Superior temporal gyrus (tissue), 1 donor: Measurements from ENCODE around the gene CHRNB4.
"Not testable (repeated sequence)": the region's sequence is repeated elsewhere in the genome, so short reads cannot be mapped to it uniquely, and the experiment has no call there.

Experiments used
- DNase-seq: peaks from one replicate; pipeline ENCODE4 v3.0.0-alpha.2; 2016; ENCODE audit errors: extremely low spot score

CHRNB4 gene

GRCh38 chr15:78641102-78641748 is at the start of gene CHRNB4:
Gene CHRNB4 (minus strand): TSS chr15:78641210. CDS start chr15:78641133, 77 bp downstream.
- no peak for DNase-seq

- no peak for DNase-seq
Measured at GRCh38 chr15:78689626-78690025, 48.6 kb upstream of the CHRNB4 start.

- DNase-seq = no peak
Measured at GRCh38 chr15:78685925-78686324, 44.9 kb upstream of the CHRNB4 start.

GRCh38 chr15:78685159-78685921 is 44.3 kb upstream of the CHRNB4 start:
- DNase-seq = no peak

GRCh38 chr15:78684657-78685056 is 43.6 kb upstream of the CHRNB4 start:
- no peak for DNase-seq

- not testable (repeated sequence) for DNase-seq
Measured at GRCh38 chr15:78683599-78683998, 42.6 kb upstream of the CHRNB4 start.

GRCh38 chr15:78682693-78683410 is 41.8 kb upstream of the CHRNB4 start:
- no peak for DNase-seq

GRCh38 chr15:78682004-78682651 is 41.1 kb upstream of the CHRNB4 start:
- no peak for DNase-seq

GRCh38 chr15:78681281-78682003 is 40.4 kb upstream of the CHRNB4 start:
- no peak for DNase-seq

- no peak for DNase-seq
Measured at GRCh38 chr15:78680431-78681075, 39.5 kb upstream of the CHRNB4 start.

GRCh38 chr15:78679089-78679511 is 38.1 kb upstream of the CHRNB4 start:
- no peak for DNase-seq

- no peak for DNase-seq
Measured at GRCh38 chr15:78676424-78677110, 35.6 kb upstream of the CHRNB4 start.

- no peak for DNase-seq
Measured at GRCh38 chr15:78675617-78676360, 34.8 kb upstream of the CHRNB4 start.

GRCh38 chr15:78675206-78675605 is 34.2 kb upstream of the CHRNB4 start:
- DNase-seq = no peak

- DNase-seq = no peak
Measured at GRCh38 chr15:78673917-78674444, 33.0 kb upstream of the CHRNB4 start.

GRCh38 chr15:78673476-78673875 is 32.5 kb upstream of the CHRNB4 start:
- no peak for DNase-seq

- DNase-seq = no peak
Measured at GRCh38 chr15:78672285-78673014, 31.4 kb upstream of the CHRNB4 start.

GRCh38 chr15:78671626-78672211 is 30.7 kb upstream of the CHRNB4 start:
- DNase-seq = no peak
